Parathyroid adenoma (tissue), 2 donors: ENCODE results near the gene DBH.

ENCODE experiments used
- H2AFZ ChIP-seq: fragments of 300-600 bp; sonication (generic); one replicate; pipeline ENCODE4 v1.7.0; 2017; ENCODE audit warnings: antibody characterized with exemption, mild to moderate bottlenecking
- H3K27ac ChIP-seq: fragments of 300-600 bp; sonication (generic); one replicate; pipeline ENCODE4 v1.7.0; 2017
- H3K27me3 ChIP-seq: fragments of 300-600 bp; sonication (generic); one replicate; pipeline ENCODE4 v1.7.0; 2017; ENCODE audit warnings: low read length; ENCODE audit not compliant: control insufficient read depth, insufficient read depth
- H3K36me3 ChIP-seq: fragments of 300-600 bp; sonication (generic); one replicate; pipeline ENCODE4 v1.7.0; 2017; ENCODE audit warnings: low read length; ENCODE audit not compliant: control insufficient read depth, insufficient read depth
- H3K4me1 ChIP-seq: fragments of 300-600 bp; sonication (generic); one replicate; pipeline ENCODE4 v1.7.0; 2017; ENCODE audit warnings: control low read depth
- H3K4me2 ChIP-seq: fragments of 300-600 bp; sonication (generic); one replicate; pipeline ENCODE4 v1.7.0; 2017; ENCODE audit warnings: low read length
- H3K4me3 ChIP-seq: fragments of 300-600 bp; sonication (generic); one replicate; pipeline ENCODE4 v1.7.0; 2017; ENCODE audit warnings: low read depth, low read length
- H3K79me2 ChIP-seq: fragments of 300-600 bp; sonication (generic); one replicate; pipeline ENCODE4 v1.7.0; 2017; ENCODE audit warnings: control low read depth
- H3K9ac ChIP-seq: fragments of 300-600 bp; sonication (generic); one replicate; pipeline ENCODE4 v1.7.0; 2017; ENCODE audit warnings: mild to moderate bottlenecking
- H3K9me3 ChIP-seq: fragments of 300-600 bp; sonication (generic); one replicate; pipeline ENCODE4 v1.7.0; 2017; ENCODE audit warnings: low read length; ENCODE audit not compliant: control insufficient read depth
- TF ChIP-seq, protein P1 (sequence below): fragments of 300-600 bp; sonication (generic); IDR thresholded peaks from one replicate; pipeline ENCODE4 v1.7.0; 2017; ENCODE audit warnings: antibody characterized with exemption, mild to moderate bottlenecking
- donor health status: primary hyperparathyroidism.

DBH gene

GRCh38 chr9:133676450-133676849 is 40.3 kb downstream of the DBH start:
- Histone ChIP-seq H3K9ac (no peak overlapping the region), H2AFZ (no peak overlapping the region), H3K4me3 (no peak overlapping the region), H3K9me3 (no peaks in the 10 kb centered on the region), H3K27me3 (no peaks in the 10 kb centered on the region), H3K79me2 (no peaks in the 10 kb centered on the region), H3K4me2 (no peak overlapping the region), H3K36me3 (no peaks in the 10 kb centered on the region), H3K4me1 (no peaks in the 10 kb centered on the region), H3K27ac (no peak overlapping the region)
- TF ChIP-seq, protein P1, sequence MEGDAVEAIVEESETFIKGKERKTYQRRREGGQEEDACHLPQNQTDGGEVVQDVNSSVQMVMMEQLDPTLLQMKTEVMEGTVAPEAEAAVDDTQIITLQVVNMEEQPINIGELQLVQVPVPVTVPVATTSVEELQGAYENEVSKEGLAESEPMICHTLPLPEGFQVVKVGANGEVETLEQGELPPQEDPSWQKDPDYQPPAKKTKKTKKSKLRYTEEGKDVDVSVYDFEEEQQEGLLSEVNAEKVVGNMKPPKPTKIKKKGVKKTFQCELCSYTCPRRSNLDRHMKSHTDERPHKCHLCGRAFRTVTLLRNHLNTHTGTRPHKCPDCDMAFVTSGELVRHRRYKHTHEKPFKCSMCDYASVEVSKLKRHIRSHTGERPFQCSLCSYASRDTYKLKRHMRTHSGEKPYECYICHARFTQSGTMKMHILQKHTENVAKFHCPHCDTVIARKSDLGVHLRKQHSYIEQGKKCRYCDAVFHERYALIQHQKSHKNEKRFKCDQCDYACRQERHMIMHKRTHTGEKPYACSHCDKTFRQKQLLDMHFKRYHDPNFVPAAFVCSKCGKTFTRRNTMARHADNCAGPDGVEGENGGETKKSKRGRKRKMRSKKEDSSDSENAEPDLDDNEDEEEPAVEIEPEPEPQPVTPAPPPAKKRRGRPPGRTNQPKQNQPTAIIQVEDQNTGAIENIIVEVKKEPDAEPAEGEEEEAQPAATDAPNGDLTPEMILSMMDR: no peak

GRCh38 chr9:133677126-133678010 is 41.2 kb downstream of the DBH start:
- Histone ChIP-seq H3K79me2 (no peaks in the 10 kb centered on the region), H3K27me3 (no peaks in the 10 kb centered on the region), H3K4me1 (no peaks in the 10 kb centered on the region), H3K4me2 (no peak overlapping the region), H3K27ac (no peak overlapping the region), H3K9ac (no peak overlapping the region), H3K9me3 (no peaks in the 10 kb centered on the region), H2AFZ (no peak overlapping the region), H3K4me3 (no peak overlapping the region), H3K36me3 (no peaks in the 10 kb centered on the region)
- TF ChIP-seq, protein P1: no peak

GRCh38 chr9:133679056-133679455 is 42.9 kb downstream of the DBH start:
- Histone ChIP-seq H3K27me3 (no peaks in the 10 kb centered on the region), H3K9ac (no peak overlapping the region), H3K36me3 (no peaks in the 10 kb centered on the region), H3K4me2 (no peak overlapping the region), H3K27ac (no peak overlapping the region), H3K9me3 (no peaks in the 10 kb centered on the region), H3K4me1 (no peaks in the 10 kb centered on the region), H2AFZ (no peak overlapping the region), H3K79me2 (no peaks in the 10 kb centered on the region), H3K4me3 (no peak overlapping the region)
- TF ChIP-seq, protein P1: no peak

GRCh38 chr9:133679466-133680061 is 43.4 kb downstream of the DBH start:
- Histone ChIP-seq H3K4me1 (no peaks in the 10 kb centered on the region), H3K36me3 (no peaks in the 10 kb centered on the region), H3K4me3 (no peak overlapping the region), H3K9ac (no peak overlapping the region), H3K27ac (no peak overlapping the region), H3K4me2 (no peak overlapping the region), H3K9me3 (no peaks in the 10 kb centered on the region), H3K79me2 (no peaks in the 10 kb centered on the region), H3K27me3 (no peaks in the 10 kb centered on the region), H2AFZ (no peak overlapping the region)
- TF ChIP-seq, protein P1: no peak
